GM12891 (cell line): ENCODE measurements around the gene ASB15.

Experiments
- DNase-seq: peaks from one replicate; pipeline ENCODE4 v3.0.0; 2011; ENCODE audit warnings: low spot score; ENCODE audit not compliant: insufficient read length
- FAIRE-seq: peaks from 2 replicates; lab custom pipeline; 2011; peaks lifted over from hg19 to GRCh38; lab: Jason Lieb, UNC
- PAX5 ChIP-seq: IDR thresholded peaks from 2 replicates; pipeline ENCODE4 v1.6.1; 2011; ENCODE audit warnings: low read length, moderate library complexity, mild to moderate bottlenecking; ENCODE audit not compliant: insufficient read depth, severe bottlenecking
- POLR2A ChIP-seq: IDR thresholded peaks from 2 replicates; pipeline ENCODE4 v1.6.1; 2011; ENCODE audit warnings: low read depth, low read length, control low read depth
- POLR2AphosphoS5 ChIP-seq: IDR thresholded peaks from 2 replicates; pipeline ENCODE4 v1.6.1; 2011; ENCODE audit warnings: low read depth, low read length, control low read depth
- POU2F2 ChIP-seq: IDR thresholded peaks from 2 replicates; pipeline ENCODE4 v1.6.1; 2011; ENCODE audit warnings: low read depth, mild to moderate bottlenecking, control low read depth, low read length, moderate library complexity
- SPI1 ChIP-seq: IDR thresholded peaks from 2 replicates; pipeline ENCODE4 v1.6.1; 2011; ENCODE audit warnings: low read depth, low read length, control low read depth
- TAF1 ChIP-seq: IDR thresholded peaks from 2 replicates; pipeline ENCODE4 v1.6.1; 2011; ENCODE audit warnings: low read depth, low read length, control low read depth

ASB15 gene

DNA sequence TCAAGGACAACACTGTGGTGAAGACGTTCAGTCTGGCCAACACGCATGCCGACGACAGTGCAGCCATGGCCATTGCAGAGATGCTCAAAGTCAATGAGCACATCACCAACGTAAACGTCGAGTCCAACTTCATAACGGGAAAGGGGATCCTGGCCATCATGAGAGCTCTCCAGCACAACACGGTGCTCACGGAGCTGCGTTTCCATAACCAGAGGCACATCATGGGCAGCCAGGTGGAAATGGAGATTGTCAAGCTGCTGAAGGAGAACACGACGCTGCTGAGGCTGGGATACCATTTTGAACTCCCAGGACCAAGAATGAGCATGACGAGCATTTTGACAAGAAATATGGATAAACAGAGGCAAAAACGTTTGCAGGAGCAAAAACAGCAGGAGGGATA, 60.7 kb downstream of the ASB15 start:
- DNase-seq (no peak), FAIRE-seq (no peak)
- TF ChIP-seq PAX5 (no peak), TAF1 (no peak), POLR2A (no peak), POLR2AphosphoS5 (no peak), SPI1 (no peak)

DNA sequence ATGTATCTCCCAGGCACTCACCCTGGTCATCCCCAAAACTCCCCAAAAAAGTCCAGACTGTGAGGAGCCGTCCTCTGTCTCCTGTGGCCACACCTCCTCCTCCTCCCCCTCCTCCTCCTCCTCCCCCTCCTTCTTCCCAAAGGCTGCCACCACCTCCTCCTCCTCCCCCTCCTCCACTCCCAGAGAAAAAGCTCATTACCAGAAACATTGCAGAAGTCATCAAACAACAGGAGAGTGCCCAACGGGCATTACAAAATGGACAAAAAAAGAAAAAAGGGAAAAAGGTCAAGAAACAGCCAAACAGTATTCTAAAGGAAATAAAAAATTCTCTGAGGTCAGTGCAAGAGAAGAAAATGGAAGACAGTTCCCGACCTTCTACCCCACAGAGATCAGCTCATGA, 61.1 kb downstream of the ASB15 start:
- FAIRE-seq, result no peak
- no peak for TF ChIP-seq TAF1

DNA sequence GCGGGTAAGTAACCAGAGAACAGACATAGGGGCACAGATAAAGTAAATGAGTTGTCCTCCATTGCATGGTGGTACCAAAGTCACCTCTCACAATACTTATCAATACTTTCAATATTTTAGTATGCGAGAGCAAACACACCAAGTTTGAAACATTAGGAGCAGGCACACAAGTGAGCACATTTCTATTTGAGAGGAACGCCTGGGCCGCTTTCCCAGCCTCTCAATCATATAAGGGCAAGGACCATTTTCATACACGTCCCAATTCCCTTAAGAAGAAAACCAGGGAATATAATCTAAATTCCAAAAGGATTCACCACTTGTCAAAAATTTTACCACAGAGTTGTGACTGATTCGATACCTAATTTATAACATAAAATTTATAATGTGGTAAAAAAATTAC, 61.6 kb downstream of the ASB15 start:
- FAIRE-seq (no peak), DNase-seq (no peak)
- TF ChIP-seq SPI1 (no peak), POLR2A (no peak), PAX5 (no peak), TAF1 (no peak), POLR2AphosphoS5 (no peak), POU2F2 (no peak)

More for the DNA sequence above, 61.1 kb downstream of the ASB15 start:
- DNase-seq, result no peak

DNA sequence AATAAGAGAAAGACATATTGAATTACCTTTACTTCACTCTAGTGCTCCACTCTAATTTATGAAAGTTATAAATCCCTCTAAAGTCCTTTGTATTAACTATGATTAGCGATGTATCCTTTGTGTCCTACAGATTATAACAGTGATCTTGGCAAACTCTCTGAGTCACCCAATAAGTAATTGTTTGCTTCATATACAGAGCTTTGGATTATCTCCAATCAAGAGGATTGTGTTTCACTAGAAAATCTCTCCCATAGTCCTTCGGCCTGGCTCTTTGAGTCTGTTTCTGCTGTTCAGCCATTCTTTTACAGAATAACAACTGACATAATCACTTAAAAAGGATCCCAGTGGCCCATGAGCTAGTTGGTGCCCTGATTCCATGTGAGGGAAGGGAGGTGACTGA, 63.5 kb downstream of the ASB15 start:
- no peak for FAIRE-seq
- no peak for DNase-seq
- TF ChIP-seq POU2F2, result no peak
- no peak for TF ChIP-seq POLR2A
- TF ChIP-seq POLR2AphosphoS5, result no peak
- TF ChIP-seq TAF1, result no peak
- no peak for TF ChIP-seq SPI1
- TF ChIP-seq PAX5, result no peak

DNA sequence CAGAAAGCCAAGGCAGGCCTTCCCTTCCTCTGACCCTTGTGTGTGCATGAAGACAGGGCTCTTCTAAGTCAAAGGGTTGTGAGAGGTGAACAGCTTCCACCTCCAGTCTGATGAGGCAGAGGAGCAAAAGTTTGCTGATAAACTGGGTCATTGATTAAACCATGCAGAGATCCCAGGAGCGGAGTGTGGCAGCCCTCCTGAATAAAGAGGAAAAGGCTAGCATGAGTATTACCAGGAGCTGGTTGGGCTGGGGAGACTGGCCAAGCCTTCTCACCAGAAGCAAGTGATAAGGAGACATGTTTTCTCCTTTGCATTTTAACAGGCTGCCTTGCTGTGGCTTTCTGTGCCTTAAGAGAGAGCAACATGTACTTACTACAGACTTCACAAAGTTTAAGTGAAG, 64.3 kb downstream of the ASB15 start:
- TF ChIP-seq POLR2A (no peak), PAX5 (no peak), TAF1 (no peak), SPI1 (no peak), POLR2AphosphoS5 (no peak), POU2F2 (no peak)
- FAIRE-seq, result no peak
- DNase-seq, result no peak

DNA sequence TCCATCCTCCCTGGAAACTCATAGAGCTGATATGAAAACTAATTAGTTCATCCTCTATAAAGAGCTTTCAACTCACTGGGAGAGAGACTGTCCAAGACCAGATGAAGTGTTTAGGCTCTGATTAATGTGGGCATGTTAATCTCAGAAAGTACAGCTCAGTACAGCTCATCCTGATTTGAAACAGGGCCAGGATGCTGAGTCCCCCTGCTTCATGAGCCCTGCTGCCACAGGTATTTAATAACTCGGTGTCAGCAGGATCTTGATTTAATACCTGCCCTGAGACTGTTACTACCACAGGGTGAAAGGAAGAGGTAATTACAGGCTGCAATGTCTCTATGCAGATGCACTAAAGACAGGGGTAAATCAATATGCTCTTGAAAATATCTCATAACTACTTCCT, 64.9 kb downstream of the ASB15 start:
- no peak for DNase-seq
- TF ChIP-seq POLR2AphosphoS5 (no peak), SPI1 (no peak), POU2F2 (no peak), POLR2A (no peak), TAF1 (no peak)

DNA sequence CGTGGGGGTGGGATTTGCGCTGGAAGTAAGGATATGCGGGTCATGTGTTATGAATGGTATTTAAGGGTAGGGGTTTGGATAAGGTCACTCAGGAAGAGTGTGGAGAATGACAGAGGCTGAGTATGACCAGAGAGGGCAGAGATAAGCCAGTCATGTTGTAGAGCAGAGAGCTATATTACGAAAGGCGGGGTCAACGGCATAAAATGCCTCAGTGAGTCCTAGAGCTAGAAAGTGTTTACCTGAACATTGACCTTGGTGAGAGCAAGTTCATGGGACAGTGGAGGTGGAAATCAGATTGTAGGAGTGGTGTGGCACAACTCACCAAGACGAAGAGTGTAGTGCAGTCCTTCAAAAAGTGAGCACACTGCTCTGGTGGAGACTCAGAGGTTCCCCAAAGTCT, 67.9 kb downstream of the ASB15 start:
- FAIRE-seq, result no peak
- no peak for DNase-seq
- TF ChIP-seq POLR2A (no peak), POU2F2 (no peak), POLR2AphosphoS5 (no peak), PAX5 (no peak), TAF1 (no peak), SPI1 (no peak)

More for the DNA sequence above, 64.9 kb downstream of the ASB15 start:
- FAIRE-seq, result no peak

DNA sequence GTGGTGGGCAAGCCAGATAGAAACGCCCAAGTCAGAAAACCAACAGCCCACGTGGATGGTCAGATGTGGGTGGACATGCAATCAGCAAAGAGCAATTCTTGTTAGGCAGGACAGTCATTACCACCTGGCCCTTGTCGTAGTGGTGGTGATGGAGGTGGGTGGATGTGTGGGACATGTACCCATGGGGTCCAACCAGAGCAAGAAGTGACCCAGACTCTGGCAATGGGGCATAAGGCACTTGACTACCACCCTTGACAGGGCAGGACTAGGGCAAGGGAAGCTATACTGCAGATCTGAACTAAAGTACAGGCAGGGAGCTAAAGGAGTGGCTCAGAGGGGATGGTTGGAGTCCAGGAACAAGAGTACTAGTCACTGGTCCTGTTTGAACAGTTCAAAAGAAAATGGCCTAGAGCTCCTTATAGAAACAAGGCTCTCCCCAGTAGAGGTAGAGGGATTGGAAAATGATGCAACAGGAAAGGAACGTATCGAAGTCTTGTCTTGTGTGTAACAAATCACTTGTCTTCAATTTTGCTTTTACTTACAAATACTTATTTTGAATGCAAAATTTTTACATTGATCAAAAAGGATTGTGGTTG, 71.6 kb downstream of the ASB15 start:
- FAIRE-seq (no peak), DNase-seq (no peak)
- TF ChIP-seq SPI1, result no peak
- TF ChIP-seq PAX5, result no peak
- TF ChIP-seq TAF1, result no peak
- no peak for TF ChIP-seq POLR2AphosphoS5
- TF ChIP-seq POU2F2, result no peak
- no peak for TF ChIP-seq POLR2A

DNA sequence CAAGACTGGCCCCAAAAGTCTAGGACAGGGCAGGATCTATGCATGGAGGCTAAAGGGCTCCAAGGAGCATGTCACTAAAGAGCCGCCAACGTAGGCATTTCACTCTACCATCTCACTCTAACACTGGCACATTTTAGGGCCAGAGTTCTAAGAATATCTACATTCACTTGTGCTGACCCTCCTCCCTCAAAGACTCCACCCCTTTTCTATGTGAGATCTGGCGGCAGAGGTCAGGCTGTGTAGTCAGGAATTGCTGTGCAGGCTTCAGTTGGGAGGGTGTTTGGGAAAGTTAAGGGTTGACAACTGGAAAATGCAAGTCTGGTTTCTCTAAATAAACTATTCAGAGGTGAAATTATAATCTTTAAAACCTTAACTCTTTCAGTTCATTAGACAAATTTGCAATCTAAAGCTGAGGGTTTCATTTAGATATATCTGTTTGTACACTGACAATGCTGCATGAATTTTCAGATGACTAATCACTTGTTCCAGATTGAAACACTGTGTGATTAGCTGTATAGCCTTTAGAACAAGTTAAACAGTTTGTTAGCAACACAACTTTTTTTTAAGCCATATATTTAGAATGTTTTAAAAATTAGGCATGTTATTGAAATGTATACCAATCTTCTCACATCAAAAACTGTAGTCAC, 72.3 kb downstream of the ASB15 start:
- TF ChIP-seq PAX5, result no peak
- TF ChIP-seq SPI1, result no peak
- TF ChIP-seq POU2F2, result no peak
- no peak for FAIRE-seq

DNA sequence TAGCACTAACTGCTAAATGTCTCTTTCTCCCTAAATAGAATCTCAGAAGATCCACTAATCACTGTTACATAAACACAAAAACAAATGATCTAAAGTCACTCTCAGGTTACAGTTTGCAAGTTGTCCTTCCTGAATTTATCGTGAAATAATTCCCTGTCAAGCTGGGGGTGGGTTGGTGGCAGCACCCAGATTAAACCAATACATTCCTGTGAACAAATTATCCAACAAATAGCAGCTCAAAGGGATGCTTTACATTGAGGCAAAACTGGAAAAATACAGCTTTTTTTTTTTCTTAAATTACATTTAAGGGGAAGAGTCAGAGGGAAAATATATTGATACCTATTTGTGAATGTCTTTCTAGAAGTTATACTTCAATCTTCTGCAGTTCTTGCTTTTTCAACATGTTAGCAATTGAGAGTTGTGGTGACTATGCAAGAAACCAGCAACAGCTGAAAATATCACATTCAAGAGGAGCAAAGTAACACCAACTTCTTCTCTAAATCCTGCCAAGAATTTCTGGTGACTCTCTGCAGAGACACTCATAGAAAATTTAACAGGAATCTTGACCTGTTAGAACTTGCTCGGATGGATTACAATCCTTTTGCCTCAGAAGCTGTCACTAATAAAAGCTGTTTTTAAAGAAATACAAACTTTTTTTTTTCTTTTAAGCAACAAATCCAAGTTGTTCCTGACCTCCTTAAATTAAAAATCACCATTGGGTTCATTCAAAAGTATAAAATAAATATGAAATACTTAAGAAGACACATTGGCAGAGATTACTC, 73.0 kb downstream of the ASB15 start:
- TF ChIP-seq POU2F2 (no peak), POLR2A (no peak), SPI1 (no peak), POLR2AphosphoS5 (no peak), PAX5 (no peak), TAF1 (no peak)
- FAIRE-seq (no peak), DNase-seq (no peak)

More for the DNA sequence above, 72.3 kb downstream of the ASB15 start:
- DNase-seq, result no peak
